ENCODE measurements around the gene EZR.

The EZR gene

GRCh38 chr6:158803733-158804143 lies 15.4 kb downstream of the EZR start:
- DNase-seq (ENCODE audit: low read depth): peak; percentile 83
- no peak for TF ChIP-seq CTCF (IDR thresholded peaks at IDR 0.05; ENCODE audit: insufficient read depth, low read depth, low read length, missing control alignments)
- peak overlapping the region; percentile 33 for H3K4me3 ChIP-seq (ENCODE audit: low read depth, low read length)

GRCh38 chr6:158801655-158802294 lies 17.4 kb downstream of the EZR start:
- no peak overlapping the region for H3K4me3 ChIP-seq (ENCODE audit: low read depth, low read length)
- no peak for DNase-seq (ENCODE audit: low read depth)
- TF ChIP-seq CTCF (IDR thresholded peaks at IDR 0.05; ENCODE audit: insufficient read depth, low read depth, low read length, missing control alignments): no peak

DNA sequence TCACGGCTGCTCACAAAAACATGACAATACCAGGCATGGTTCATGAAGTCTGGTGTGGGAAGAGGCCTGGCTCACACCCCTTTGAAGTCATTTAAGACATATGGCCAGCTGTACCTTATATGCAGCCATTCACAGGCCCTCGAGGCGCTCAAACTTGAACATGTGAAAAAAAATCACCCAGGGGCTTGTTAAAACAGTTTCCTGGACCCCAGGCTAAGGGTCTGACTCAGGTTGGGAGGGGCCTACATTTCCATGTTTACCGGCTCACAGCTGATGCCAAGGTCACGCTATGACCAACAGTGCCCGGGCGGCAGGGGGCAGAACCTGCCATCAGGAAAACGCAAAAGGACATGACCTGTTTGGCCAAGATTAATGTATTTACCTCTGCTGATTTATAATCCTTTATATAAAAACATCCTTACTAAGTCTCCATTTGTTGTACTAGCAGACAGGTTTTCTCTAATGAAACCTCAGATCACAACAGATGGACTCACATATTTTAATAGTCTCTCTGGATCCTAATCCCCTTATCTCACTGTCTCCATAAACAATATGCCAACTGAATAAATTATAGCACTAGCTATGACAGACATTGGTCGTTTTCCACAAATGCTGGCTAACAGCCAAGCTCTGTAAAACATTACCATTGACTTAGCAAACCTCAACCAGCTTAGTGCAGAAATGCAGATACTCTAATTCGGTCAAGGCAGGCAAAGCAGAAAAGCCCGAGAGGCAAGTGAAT lies 19.9 kb downstream of the EZR start:
- TF ChIP-seq CTCF (IDR thresholded peaks at IDR 0.05; ENCODE audit: insufficient read depth, low read depth, low read length, missing control alignments): no peak
- no peak overlapping the region for H3K4me3 ChIP-seq (ENCODE audit: low read depth, low read length)
- DNase-seq (ENCODE audit: low read depth): no peak

DNA sequence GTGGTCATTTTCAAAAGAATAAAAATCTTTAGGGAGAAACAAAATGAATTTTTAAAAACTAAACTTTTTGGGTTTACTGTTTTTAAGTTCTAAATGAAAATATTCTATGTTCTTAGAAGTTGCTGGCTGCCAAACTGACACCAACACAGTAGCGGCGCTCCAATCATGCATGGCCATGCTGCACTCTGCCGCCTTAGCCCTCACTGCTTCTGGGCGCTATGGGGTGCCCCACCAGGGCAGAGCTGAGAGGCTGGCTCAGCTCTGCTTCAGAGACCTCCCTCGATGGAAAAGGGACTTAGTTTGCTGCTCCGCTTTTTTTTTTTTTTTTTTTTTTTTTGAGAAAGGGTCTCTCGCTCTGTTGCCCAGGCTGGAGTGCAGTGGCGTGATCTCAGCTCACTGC lies 20.9 kb downstream of the EZR start:
- H3K4me3 ChIP-seq (ENCODE audit: low read depth, low read length): no peak overlapping the region
- peak; percentile 39 for DNase-seq (ENCODE audit: low read depth)
- TF ChIP-seq CTCF (IDR thresholded peaks at IDR 0.05; ENCODE audit: insufficient read depth, low read depth, low read length, missing control alignments): no peak

- no peak overlapping the region for H3K4me3 ChIP-seq (ENCODE audit: low read depth, low read length)
- TF ChIP-seq CTCF (IDR thresholded peaks at IDR 0.05; ENCODE audit: insufficient read depth, low read depth, low read length, missing control alignments): no peak
- DNase-seq (ENCODE audit: low read depth): no peak
These were observed 21.5 kb downstream of the EZR start for GRCh38 chr6:158797331-158798310.

DNA sequence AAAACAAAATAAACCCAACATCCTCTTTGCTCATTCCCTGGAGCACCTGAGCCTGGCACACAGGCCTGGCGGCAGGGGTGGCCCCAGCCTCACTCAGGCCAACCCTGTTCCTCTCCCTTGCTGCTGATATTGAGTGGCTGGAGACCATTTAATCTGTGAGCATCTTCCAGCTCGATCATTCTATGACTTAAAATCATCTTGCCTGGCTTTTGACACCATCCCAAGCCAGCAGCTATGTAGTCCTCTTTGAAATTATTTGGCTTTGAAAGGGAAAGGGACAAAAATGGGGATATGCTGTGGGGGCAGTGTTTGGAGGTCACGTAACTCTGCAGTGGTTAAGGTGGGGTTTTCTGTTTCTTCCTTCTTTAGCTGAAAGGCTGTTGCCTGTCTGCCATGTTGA lies 22.8 kb downstream of the EZR start:
- TF ChIP-seq CTCF (IDR thresholded peaks at IDR 0.05; ENCODE audit: insufficient read depth, low read depth, low read length, missing control alignments): no peak
- DNase-seq (ENCODE audit: low read depth): no peak

More for the DNA sequence above, 22.8 kb downstream of the EZR start:
- no peak overlapping the region for H3K4me3 ChIP-seq (ENCODE audit: low read depth, low read length)
